Measurements from ENCODE around the gene MYCBP2.
A peak's percentile ranks its signal among the peaks of the same experiment; 100 is the strongest.

MYCBP2 gene

DNA sequence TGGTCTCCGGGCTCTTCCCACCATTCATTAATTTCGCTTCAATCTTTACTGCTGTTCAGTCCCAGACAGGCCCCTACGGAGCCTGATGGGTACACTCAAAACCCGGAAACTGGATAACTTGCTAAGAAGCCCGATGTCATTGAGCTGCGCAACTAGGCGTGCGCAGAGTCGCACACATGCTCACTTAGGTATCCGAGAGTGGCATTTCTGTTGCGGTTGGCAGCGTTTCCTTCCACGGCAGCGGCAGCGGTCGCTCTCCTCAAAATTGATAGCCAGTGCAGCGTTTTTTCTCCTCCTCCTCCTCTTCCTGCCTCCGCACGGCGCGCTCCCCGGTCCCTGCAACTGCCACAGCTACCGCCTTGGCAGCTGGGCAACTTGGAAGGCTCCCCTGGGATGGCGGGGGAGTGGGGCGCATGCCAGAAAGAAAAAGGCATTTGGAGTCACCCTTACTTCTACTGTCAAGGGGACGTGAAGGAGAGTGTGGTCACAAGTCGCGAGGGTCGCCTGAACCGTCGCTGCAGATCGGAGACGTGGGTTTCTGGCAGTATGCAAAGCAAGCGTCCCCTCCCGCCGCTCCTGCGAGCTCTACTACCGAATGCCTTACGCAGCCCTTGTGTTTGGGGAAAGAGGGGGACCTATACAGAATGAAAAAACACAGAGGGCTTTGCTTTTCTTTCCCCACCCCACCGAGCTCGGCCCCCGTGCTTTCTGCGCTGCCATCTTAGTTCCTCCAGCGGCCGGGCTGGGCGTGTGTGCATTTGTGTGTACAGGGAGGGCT is 2.4 kb upstream of the MYCBP2 start (continued):
- TF ChIP-seq ZNF324 (tag by site-specific recombination; IDR thresholded peaks at IDR 0.05) (peak; percentile 45; the same call in 1 of the 2 replicates), ZNF837 (tag by site-specific recombination; IDR thresholded peaks at IDR 0.05) (no peak), ZNF211 (tag by site-specific recombination; IDR thresholded peaks at IDR 0.05; ENCODE audit: low read depth) (no peak), ZNF341 (tag by site-specific recombination; IDR thresholded peaks at IDR 0.05; ENCODE audit: low read depth) (peak; percentile 97), ZNF423 (tag by site-specific recombination; IDR thresholded peaks at IDR 0.05) (no peak), ZNF747 (tag by site-specific recombination; IDR thresholded peaks at IDR 0.05) (no peak), ZNF24 (tag by site-specific recombination; IDR thresholded peaks at IDR 0.05) (no peak), ZNF792 (tag by site-specific recombination; IDR thresholded peaks at IDR 0.05) (no peak), ZBTB48 (tag by site-specific recombination; IDR thresholded peaks at IDR 0.05) (peak; percentile 82), OSR2 (tag by site-specific recombination; IDR thresholded peaks at IDR 0.05) (peak; percentile 93), ZBTB20 (tag by site-specific recombination; IDR thresholded peaks at IDR 0.05) (peak; percentile 69), FEZF1 (tag by site-specific recombination; IDR thresholded peaks at IDR 0.05) (peak; percentile 95), YY1 (tag by site-specific recombination; IDR thresholded peaks at IDR 0.05) (0 out of 2 replicates have a peak, but pooled peaks have one; percentile 47), ZNF426 (tag by site-specific recombination; IDR thresholded peaks at IDR 0.05) (no peak), ZNF112 (tag by site-specific recombination; IDR thresholded peaks at IDR 0.05) (no peak), ZNF433 (tag by site-specific recombination; IDR thresholded peaks at IDR 0.05; ENCODE audit: low read depth) (no peak), OVOL3 (tag by site-specific recombination; IDR thresholded peaks at IDR 0.05) (no peak), ZFP37 (tag by site-specific recombination; IDR thresholded peaks at IDR 0.05) (peak; percentile 89; the same call in 1 of the 2 replicates), KLF10 (tag by site-specific recombination; IDR thresholded peaks at IDR 0.05) (peak; percentile 61; the same call in 1 of the 2 replicates), ZNF529 (tag by site-specific recombination; IDR thresholded peaks at IDR 0.05; ENCODE audit: insufficient replicate concordance) (no peak), ZFHX2 (tag by site-specific recombination; conservative IDR thresholded peaks at IDR 0.05) (peak; percentile 48; the same call in 1 of the 2 replicates), ZNF521 (tag by site-specific recombination; IDR thresholded peaks at IDR 0.05) (no peak), ZNF530 (tag by site-specific recombination; IDR thresholded peaks at IDR 0.05; ENCODE audit: low read depth) (no peak), ZNF292 (tag by site-specific recombination; IDR thresholded peaks at IDR 0.05; ENCODE audit: borderline replicate concordance, low read depth) (no peak), SP7 (tag by site-specific recombination; IDR thresholded peaks at IDR 0.05) (peak; percentile 79), ZNF558 (tag by site-specific recombination; IDR thresholded peaks at IDR 0.05) (no peak)
- TF ChIP-seq, protein P1, sequence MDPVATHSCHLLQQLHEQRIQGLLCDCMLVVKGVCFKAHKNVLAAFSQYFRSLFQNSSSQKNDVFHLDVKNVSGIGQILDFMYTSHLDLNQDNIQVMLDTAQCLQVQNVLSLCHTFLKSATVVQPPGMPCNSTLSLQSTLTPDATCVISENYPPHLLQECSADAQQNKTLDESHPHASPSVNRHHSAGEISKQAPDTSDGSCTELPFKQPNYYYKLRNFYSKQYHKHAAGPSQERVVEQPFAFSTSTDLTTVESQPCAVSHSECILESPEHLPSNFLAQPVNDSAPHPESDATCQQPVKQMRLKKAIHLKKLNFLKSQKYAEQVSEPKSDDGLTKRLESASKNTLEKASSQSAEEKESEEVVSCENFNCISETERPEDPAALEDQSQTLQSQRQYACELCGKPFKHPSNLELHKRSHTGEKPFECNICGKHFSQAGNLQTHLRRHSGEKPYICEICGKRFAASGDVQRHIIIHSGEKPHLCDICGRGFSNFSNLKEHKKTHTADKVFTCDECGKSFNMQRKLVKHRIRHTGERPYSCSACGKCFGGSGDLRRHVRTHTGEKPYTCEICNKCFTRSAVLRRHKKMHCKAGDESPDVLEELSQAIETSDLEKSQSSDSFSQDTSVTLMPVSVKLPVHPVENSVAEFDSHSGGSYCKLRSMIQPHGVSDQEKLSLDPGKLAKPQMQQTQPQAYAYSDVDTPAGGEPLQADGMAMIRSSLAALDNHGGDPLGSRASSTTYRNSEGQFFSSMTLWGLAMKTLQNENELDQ (tag by site-specific recombination; IDR thresholded peaks at IDR 0.05; ENCODE audit: low read depth): no peak
- TF ChIP-seq, protein P2, sequence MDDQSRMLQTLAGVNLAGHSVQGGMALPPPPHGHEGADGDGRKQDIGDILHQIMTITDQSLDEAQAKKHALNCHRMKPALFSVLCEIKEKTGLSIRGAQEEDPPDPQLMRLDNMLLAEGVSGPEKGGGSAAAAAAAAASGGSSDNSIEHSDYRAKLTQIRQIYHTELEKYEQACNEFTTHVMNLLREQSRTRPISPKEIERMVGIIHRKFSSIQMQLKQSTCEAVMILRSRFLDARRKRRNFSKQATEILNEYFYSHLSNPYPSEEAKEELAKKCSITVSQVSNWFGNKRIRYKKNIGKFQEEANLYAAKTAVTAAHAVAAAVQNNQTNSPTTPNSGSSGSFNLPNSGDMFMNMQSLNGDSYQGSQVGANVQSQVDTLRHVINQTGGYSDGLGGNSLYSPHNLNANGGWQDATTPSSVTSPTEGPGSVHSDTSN (CRISPR knock-in tag; IDR thresholded peaks at IDR 0.05): no peak
- TF ChIP-seq, protein P3, sequence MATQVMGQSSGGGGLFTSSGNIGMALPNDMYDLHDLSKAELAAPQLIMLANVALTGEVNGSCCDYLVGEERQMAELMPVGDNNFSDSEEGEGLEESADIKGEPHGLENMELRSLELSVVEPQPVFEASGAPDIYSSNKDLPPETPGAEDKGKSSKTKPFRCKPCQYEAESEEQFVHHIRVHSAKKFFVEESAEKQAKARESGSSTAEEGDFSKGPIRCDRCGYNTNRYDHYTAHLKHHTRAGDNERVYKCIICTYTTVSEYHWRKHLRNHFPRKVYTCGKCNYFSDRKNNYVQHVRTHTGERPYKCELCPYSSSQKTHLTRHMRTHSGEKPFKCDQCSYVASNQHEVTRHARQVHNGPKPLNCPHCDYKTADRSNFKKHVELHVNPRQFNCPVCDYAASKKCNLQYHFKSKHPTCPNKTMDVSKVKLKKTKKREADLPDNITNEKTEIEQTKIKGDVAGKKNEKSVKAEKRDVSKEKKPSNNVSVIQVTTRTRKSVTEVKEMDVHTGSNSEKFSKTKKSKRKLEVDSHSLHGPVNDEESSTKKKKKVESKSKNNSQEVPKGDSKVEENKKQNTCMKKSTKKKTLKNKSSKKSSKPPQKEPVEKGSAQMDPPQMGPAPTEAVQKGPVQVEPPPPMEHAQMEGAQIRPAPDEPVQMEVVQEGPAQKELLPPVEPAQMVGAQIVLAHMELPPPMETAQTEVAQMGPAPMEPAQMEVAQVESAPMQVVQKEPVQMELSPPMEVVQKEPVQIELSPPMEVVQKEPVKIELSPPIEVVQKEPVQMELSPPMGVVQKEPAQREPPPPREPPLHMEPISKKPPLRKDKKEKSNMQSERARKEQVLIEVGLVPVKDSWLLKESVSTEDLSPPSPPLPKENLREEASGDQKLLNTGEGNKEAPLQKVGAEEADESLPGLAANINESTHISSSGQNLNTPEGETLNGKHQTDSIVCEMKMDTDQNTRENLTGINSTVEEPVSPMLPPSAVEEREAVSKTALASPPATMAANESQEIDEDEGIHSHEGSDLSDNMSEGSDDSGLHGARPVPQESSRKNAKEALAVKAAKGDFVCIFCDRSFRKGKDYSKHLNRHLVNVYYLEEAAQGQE (tag by site-specific recombination; IDR thresholded peaks at IDR 0.05): no peak
- TF ChIP-seq, protein P4, sequence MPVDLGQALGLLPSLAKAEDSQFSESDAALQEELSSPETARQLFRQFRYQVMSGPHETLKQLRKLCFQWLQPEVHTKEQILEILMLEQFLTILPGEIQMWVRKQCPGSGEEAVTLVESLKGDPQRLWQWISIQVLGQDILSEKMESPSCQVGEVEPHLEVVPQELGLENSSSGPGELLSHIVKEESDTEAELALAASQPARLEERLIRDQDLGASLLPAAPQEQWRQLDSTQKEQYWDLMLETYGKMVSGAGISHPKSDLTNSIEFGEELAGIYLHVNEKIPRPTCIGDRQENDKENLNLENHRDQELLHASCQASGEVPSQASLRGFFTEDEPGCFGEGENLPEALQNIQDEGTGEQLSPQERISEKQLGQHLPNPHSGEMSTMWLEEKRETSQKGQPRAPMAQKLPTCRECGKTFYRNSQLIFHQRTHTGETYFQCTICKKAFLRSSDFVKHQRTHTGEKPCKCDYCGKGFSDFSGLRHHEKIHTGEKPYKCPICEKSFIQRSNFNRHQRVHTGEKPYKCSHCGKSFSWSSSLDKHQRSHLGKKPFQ (tag by site-specific recombination; IDR thresholded peaks at IDR 0.05): 0 out of 2 replicates have a peak, but pooled peaks have one; percentile 18
- TF ChIP-seq, protein P5, sequence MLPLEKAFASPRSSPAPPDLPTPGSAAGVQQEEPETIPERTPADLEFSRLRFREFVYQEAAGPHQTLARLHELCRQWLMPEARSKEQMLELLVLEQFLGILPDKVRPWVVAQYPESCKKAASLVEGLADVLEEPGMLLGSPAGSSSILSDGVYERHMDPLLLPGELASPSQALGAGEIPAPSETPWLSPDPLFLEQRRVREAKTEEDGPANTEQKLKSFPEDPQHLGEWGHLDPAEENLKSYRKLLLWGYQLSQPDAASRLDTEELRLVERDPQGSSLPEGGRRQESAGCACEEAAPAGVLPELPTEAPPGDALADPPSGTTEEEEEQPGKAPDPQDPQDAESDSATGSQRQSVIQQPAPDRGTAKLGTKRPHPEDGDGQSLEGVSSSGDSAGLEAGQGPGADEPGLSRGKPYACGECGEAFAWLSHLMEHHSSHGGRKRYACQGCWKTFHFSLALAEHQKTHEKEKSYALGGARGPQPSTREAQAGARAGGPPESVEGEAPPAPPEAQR (tag by site-specific recombination; IDR thresholded peaks at IDR 0.05): no peak

Measured in HEK293 (cell line).